ENCODE data around the gene LRRC28. TPM values are rescaled to one million over a fixed set of nuclear protein-coding genes. Genes with fewer than 3 reads are reported as not detected.

The LRRC28 gene
- total and polyA plus RNA-seq, 10 of the 15 experiments (the other 5 are each of a cell fraction or from before 2014, with no cell fraction given), result 21.3 to 54.9 (median 27.7) TPM

- no peak for TF ChIP-seq BCL3 (IDR thresholded peaks at IDR 0.05; ENCODE audit: borderline replicate concordance, insufficient read depth, low read depth, low read length, poor library complexity, severe bottlenecking)
- TF ChIP-seq HDGF (IDR thresholded peaks at IDR 0.05), result no peak
- TF ChIP-seq HDAC2 (IDR thresholded peaks at IDR 0.05), result no peak
- no peak for TF ChIP-seq ZBTB40 (IDR thresholded peaks at IDR 0.05; ENCODE audit: borderline replicate concordance)
- TF ChIP-seq CHD1 (IDR thresholded peaks at IDR 0.05; ENCODE audit: low read depth, low read length), result no peak
- no peak for TF ChIP-seq CEBPZ (IDR thresholded peaks at IDR 0.05; ENCODE audit: low read depth, low read length)
Observed at GRCh38 chr15:99350408-99350807, 99.1 kb downstream of the LRRC28 start (continued).
